Prostate gland (tissue), 2 donors: Measurements from ENCODE around the gene SRBD1.

Experiments used
- CTCF ChIP-seq, 4 experiments: fragments of 200-600 bp in 2 of 4; fragments of 450-650 bp in 2 of 4; sonication (generic) in 2 of 4; IDR thresholded peaks; 1 replicate in 3 of 4; 2 replicates in 1 of 4; pipeline ENCODE4 v1.5.1; 2016 to 2019; ENCODE audit warnings: antibody characterized with exemption in 4 of 4, mild to moderate bottlenecking in 2 of 4, moderate library complexity in 2 of 4
- POLR2A ChIP-seq: fragments of 450-650 bp; IDR thresholded peaks from one replicate; pipeline ENCODE4 v1.6.1; 2016; ENCODE audit warnings: antibody characterized with exemption, mild to moderate bottlenecking
- POLR2AphosphoS5 ChIP-seq: sonication (generic); formaldehyde crosslinking; IDR thresholded peaks from one replicate; pipeline ENCODE4 v1.6.1; 2017; ENCODE audit warnings: antibody characterized with exemption

DNA sequence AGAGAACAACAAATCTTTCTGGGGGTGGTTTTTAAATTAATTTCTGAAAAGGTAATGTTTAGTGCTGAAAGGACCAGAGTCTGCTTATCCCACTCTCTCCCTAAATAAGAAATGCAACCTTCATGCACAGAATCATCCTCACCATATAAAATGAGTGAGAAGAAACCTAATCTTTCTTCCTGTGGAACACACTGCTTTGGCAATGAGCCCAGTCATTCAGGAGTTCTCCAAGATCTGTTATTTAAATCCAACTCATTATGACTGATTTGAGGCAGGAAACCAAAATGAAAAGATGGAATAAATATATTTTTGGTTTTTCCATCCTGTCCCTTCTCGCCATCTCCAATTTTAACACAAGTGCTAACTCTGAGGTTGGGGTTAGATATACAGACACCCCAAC, 228.3 kb downstream of the SRBD1 start:
- no peak for TF ChIP-seq CTCF (IDR thresholded peaks at IDR 0.05)
- no peak for TF ChIP-seq POLR2AphosphoS5
- no peak for TF ChIP-seq POLR2A
